GM23338 (cell line): ENCODE data around the gene DAD1. TPM values are rescaled to one million over a fixed set of nuclear protein-coding genes. Genes with fewer than 3 reads are reported as not detected.

Source experiments
- ATAC-seq: fragments of 200-7000 bp; cut with Tn5 transposase; 3 replicates; pipeline ENCODE4 v1.9.1; 2020
- DNase-seq: peaks from one replicate; pipeline ENCODE4 v3.0.0-alpha.2; 2015; ENCODE audit warnings: low spot score
- H2AFZ ChIP-seq: fragments of 200-600 bp; sonication (generic); 2 replicates; pipeline ENCODE4 v1.8.0; 2016; ENCODE audit warnings: antibody characterized with exemption, mild to moderate bottlenecking, moderate library complexity
- H3F3A ChIP-seq: fragments of 200-600 bp; sonication (generic); replicated peaks from 2 replicates; pipeline ENCODE4 v1.8.0; 2017; ENCODE audit warnings: antibody characterized with exemption, mixed run types, low read depth
- H3K27ac ChIP-seq: fragments of 200-600 bp; sonication (generic); 2 replicates; pipeline ENCODE4 v1.6.1; 2016; ENCODE audit warnings: low read depth
- H3K27me3 ChIP-seq: fragments of 200-600 bp; sonication (generic); 2 replicates; pipeline ENCODE4 v1.8.0; 2016; ENCODE audit warnings: mild to moderate bottlenecking, mixed run types, moderate library complexity; ENCODE audit not compliant: insufficient read depth
- H3K36me3 ChIP-seq: fragments of 200-600 bp; sonication (generic); 2 replicates; pipeline ENCODE4 v1.8.0; 2016; ENCODE audit warnings: mild to moderate bottlenecking; ENCODE audit not compliant: insufficient read depth
- H3K4me1 ChIP-seq: fragments of 200-600 bp; sonication (generic); 2 replicates; pipeline ENCODE4 v1.8.0; 2016; ENCODE audit warnings: mild to moderate bottlenecking, moderate library complexity; ENCODE audit not compliant: insufficient read depth
- H3K4me2 ChIP-seq: fragments of 200-600 bp; sonication (generic); 2 replicates; pipeline ENCODE4 v1.7.1; 2017; ENCODE audit warnings: mixed run types
- H3K4me3 ChIP-seq: fragments of 200-600 bp; sonication (generic); 2 replicates; pipeline ENCODE4 v1.6.1; 2016; ENCODE audit warnings: mixed run types
- H3K79me2 ChIP-seq: fragments of 200-600 bp; sonication (generic); replicated peaks from 2 replicates; pipeline ENCODE4 v1.8.0; 2017; ENCODE audit warnings: mild to moderate bottlenecking; ENCODE audit not compliant: insufficient read depth
- H3K9me2 ChIP-seq: fragments of 200-600 bp; sonication (generic); 2 replicates; pipeline ENCODE4 v1.8.0; 2017; ENCODE audit not compliant: insufficient read depth
- H4K20me1 ChIP-seq: fragments of 200-600 bp; sonication (generic); replicated peaks from 2 replicates; pipeline ENCODE4 v1.8.0; 2017; ENCODE audit warnings: mild to moderate bottlenecking; ENCODE audit not compliant: insufficient read depth
- H3K27ac Mint-ChIP-seq: 2 replicates; pipeline ENCODE4 v1.8.0; 2020; ENCODE audit warnings: inconsistent platforms, mild to moderate bottlenecking, moderate library complexity, mixed read lengths
- H3K27me3 Mint-ChIP-seq: 3 replicates; pipeline ENCODE4 v1.8.0; 2022; ENCODE audit warnings: low read depth, mild to moderate bottlenecking, moderate library complexity, mixed read lengths, inconsistent platforms; ENCODE audit not compliant: insufficient read depth, poor library complexity
- H3K36me3 Mint-ChIP-seq: 3 replicates; pipeline ENCODE4 v1.8.0; 2021; ENCODE audit warnings: low read depth, mild to moderate bottlenecking, inconsistent platforms, moderate library complexity, mixed read lengths
- H3K4me1 Mint-ChIP-seq: 3 replicates; pipeline ENCODE4 v1.8.0; 2020; ENCODE audit warnings: mild to moderate bottlenecking, inconsistent platforms, mixed read lengths
- H3K4me3 Mint-ChIP-seq: 3 replicates; pipeline ENCODE4 v1.8.0; 2021; ENCODE audit warnings: moderate library complexity, mild to moderate bottlenecking, inconsistent platforms, mixed read lengths
- H3K9me3 Mint-ChIP-seq: 3 replicates; pipeline ENCODE4 v1.8.0; 2020; ENCODE audit warnings: moderate library complexity, mild to moderate bottlenecking, inconsistent platforms, mixed read lengths
- CREB1 ChIP-seq: fragments of 250-450 bp; sonication (Bioruptor Pico); IDR thresholded peaks from 2 replicates; pipeline ENCODE4 v1.5.0; 2020; ENCODE audit warnings: low read depth, mild to moderate bottlenecking, moderate library complexity
- EZH2 ChIP-seq: fragments of 200-600 bp; sonication (generic); IDR thresholded peaks from one replicate; pipeline ENCODE4 v1.8.0; 2017; ENCODE audit warnings: antibody characterized with exemption, mild to moderate bottlenecking, low read depth; ENCODE audit not compliant: unreplicated experiment
- EZH2phosphoT487 ChIP-seq: fragments of 200-600 bp; sonication (generic); IDR thresholded peaks from one replicate; pipeline ENCODE4 v1.8.1; 2018; ENCODE audit warnings: antibody characterized with exemption; ENCODE audit not compliant: unreplicated experiment
- JUNB ChIP-seq: IDR thresholded peaks from one replicate; pipeline ENCODE4 v1.6.1; 2016; ENCODE audit warnings: antibody characterized with exemption; ENCODE audit not compliant: unreplicated experiment
- NANOG ChIP-seq: IDR thresholded peaks from 2 replicates; pipeline ENCODE4 v1.6.1; 2016; ENCODE audit warnings: antibody characterized with exemption, borderline replicate concordance
- POLR2AphosphoS5 ChIP-seq: IDR thresholded peaks from 2 replicates; pipeline ENCODE4 v1.6.1; 2016; ENCODE audit warnings: antibody characterized with exemption, low read depth
- STAT1 ChIP-seq: IDR thresholded peaks from one replicate; pipeline ENCODE4 v1.6.1; 2016; ENCODE audit warnings: antibody characterized with exemption; ENCODE audit not compliant: unreplicated experiment
- ZNF114 ChIP-seq: fragments of 250-450 bp; sonication (Bioruptor Pico); IDR thresholded peaks from 2 replicates; pipeline ENCODE4 v1.5.0; 2020; ENCODE audit warnings: mild to moderate bottlenecking, moderate library complexity
- ZNF331 ChIP-seq: fragments of 250-450 bp; sonication (Bioruptor Pico); IDR thresholded peaks from 2 replicates; pipeline ENCODE4 v1.5.0; 2020; ENCODE audit warnings: low read depth, mild to moderate bottlenecking, moderate library complexity
- polyA plus RNA-seq: library from polyadenylated mRNA; unstranded; fragments of >200 nt; fragmentation: Nextera tagmentation; extraction: Ambion mirVana; gene quantifications from 2 replicates; pipeline ENCODE4 v1.2.1, GENCODE V29; 2016
- total RNA-seq: library from RNA; depleted of rRNA; stranded (reverse); fragments of >200 nt; shearing (Covaris generic); gene quantifications from 2 replicates; pipeline ENCODE4 v1.2.3, GENCODE V29; 2014
- TF ChIP-seq, protein P1 (sequence below): IDR thresholded peaks from one replicate; pipeline ENCODE4 v1.6.1; 2018; ENCODE audit warnings: antibody characterized with exemption; ENCODE audit not compliant: unreplicated experiment
- TF ChIP-seq, protein P2 (sequence below), 2 experiments: fragments of 200-600 bp in 1 of 2; sonication (generic) in 1 of 2; conservative IDR thresholded peaks; 2 replicates each; pipeline versions ENCODE4 v1.5.1 to v1.6.1; 2016 to 2017; ENCODE audit warnings: antibody characterized with exemption in 2 of 2, low read depth in 2 of 2, mild to moderate bottlenecking in 2 of 2, moderate library complexity in 1 of 2
- TF ChIP-seq, protein P3 (sequence below): IDR thresholded peaks from 2 replicates; pipeline ENCODE4 v1.6.1; 2016; ENCODE audit warnings: antibody characterized with exemption

The DAD1 gene
- total and polyA plus RNA-seq, 2 experiments from 2014 or later = 180 to 252 TPM

DNA sequence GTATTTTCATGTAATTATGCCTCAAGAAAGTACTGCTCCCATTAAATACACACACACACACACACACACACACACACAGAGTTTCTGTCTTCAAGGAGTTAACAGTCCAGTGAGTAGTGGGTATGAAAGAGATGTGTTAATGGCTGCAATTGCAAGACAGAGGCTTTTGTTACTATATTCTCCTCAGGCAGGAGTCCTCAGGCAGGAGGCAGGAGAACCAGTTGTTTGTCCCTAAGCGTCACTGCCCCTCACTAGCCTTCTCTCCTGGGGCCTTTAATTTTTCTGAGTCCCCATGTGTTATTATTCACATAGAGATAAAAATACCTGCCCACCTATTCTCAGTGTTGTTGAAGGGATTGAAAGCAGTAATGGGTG, 31.2 kb downstream of the DAD1 start (continued):
- TF ChIP-seq, protein P1, sequence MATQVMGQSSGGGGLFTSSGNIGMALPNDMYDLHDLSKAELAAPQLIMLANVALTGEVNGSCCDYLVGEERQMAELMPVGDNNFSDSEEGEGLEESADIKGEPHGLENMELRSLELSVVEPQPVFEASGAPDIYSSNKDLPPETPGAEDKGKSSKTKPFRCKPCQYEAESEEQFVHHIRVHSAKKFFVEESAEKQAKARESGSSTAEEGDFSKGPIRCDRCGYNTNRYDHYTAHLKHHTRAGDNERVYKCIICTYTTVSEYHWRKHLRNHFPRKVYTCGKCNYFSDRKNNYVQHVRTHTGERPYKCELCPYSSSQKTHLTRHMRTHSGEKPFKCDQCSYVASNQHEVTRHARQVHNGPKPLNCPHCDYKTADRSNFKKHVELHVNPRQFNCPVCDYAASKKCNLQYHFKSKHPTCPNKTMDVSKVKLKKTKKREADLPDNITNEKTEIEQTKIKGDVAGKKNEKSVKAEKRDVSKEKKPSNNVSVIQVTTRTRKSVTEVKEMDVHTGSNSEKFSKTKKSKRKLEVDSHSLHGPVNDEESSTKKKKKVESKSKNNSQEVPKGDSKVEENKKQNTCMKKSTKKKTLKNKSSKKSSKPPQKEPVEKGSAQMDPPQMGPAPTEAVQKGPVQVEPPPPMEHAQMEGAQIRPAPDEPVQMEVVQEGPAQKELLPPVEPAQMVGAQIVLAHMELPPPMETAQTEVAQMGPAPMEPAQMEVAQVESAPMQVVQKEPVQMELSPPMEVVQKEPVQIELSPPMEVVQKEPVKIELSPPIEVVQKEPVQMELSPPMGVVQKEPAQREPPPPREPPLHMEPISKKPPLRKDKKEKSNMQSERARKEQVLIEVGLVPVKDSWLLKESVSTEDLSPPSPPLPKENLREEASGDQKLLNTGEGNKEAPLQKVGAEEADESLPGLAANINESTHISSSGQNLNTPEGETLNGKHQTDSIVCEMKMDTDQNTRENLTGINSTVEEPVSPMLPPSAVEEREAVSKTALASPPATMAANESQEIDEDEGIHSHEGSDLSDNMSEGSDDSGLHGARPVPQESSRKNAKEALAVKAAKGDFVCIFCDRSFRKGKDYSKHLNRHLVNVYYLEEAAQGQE = no peak
- no peak for TF ChIP-seq EZH2
- TF ChIP-seq CREB1 = no peak

DNA sequence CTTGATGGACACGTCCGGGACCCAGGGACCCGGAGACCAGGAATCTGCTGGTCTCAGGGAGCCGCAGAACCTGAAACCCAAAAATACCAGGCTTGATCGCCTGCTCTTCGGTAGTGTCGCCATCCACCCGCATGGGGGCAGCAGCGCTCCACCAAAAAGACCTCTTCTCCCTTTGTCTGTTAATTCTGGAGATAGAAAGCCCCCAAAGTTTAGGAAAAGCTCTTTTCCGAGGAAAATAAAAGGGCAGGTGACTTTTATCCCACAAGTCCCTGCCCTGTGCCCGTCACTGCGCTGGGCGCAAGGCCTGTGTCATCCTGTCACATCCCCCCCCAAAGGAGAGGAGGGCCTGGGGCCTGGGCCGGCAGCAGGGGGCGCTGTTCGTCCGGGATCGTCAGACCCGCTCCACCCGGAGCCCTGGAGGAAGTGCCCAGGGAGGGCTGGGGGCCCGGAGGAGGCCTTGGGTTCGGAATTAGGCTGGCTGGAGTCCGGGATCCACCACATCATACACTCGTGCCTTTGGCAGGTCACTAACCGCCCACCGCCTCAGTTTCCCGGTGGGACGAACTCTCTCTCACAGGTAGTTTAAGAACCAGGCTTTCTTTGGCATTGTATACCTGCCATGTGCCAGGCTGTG, 31.9 kb downstream of the DAD1 start:
- Histone ChIP-seq H4K20me1 (no peaks in the 10 kb centered on the region), H3K27me3 (no peaks in the 10 kb centered on the region), H3K4me2 (peak overlapping the region; percentile 84), H3K27ac (no peak overlapping the region), H3K4me3 (peak overlapping the region; percentile 54), H3K36me3 (no peaks in the 10 kb centered on the region), H2AFZ (peak overlapping the region; percentile 91), H3F3A (peaks cover 12% of the 10 kb centered on the region; the same call in 1 of the 2 replicates), H3K79me2 (no peaks in the 10 kb centered on the region), H3K9me2 (no peaks in the 10 kb centered on the region), H3K4me1 (peaks cover 31% of the 10 kb centered on the region)
- Mint-ChIP-seq H3K4me1 (peaks cover 36% of the 10 kb centered on the region), H3K4me3 (peak overlapping the region; percentile 63), H3K36me3 (peaks cover 2% of the 10 kb centered on the region; the same call in 2 of the 3 replicates), H3K9me3 (peaks cover 3% of the 10 kb centered on the region; the same call in 1 of the 3 replicates), H3K27me3 (peaks cover 10% of the 10 kb centered on the region), H3K27ac (peak overlapping the region; percentile 93)
- peak; percentile 91 for DNase-seq
- ATAC-seq = peak; percentile 84
- TF ChIP-seq, protein P1 = no peak
- TF ChIP-seq CREB1 (peak; percentile 59), ZNF331 (CRISPR knock-in tag) (no peak), STAT1 (no peak), POLR2AphosphoS5 (no peak), EZH2 (no peak), ZNF114 (no peak), NANOG (no peak), EZH2phosphoT487 (no peak), JUNB (no peak)
- TF ChIP-seq, protein P2, sequence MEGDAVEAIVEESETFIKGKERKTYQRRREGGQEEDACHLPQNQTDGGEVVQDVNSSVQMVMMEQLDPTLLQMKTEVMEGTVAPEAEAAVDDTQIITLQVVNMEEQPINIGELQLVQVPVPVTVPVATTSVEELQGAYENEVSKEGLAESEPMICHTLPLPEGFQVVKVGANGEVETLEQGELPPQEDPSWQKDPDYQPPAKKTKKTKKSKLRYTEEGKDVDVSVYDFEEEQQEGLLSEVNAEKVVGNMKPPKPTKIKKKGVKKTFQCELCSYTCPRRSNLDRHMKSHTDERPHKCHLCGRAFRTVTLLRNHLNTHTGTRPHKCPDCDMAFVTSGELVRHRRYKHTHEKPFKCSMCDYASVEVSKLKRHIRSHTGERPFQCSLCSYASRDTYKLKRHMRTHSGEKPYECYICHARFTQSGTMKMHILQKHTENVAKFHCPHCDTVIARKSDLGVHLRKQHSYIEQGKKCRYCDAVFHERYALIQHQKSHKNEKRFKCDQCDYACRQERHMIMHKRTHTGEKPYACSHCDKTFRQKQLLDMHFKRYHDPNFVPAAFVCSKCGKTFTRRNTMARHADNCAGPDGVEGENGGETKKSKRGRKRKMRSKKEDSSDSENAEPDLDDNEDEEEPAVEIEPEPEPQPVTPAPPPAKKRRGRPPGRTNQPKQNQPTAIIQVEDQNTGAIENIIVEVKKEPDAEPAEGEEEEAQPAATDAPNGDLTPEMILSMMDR (conservative IDR thresholded peaks at IDR 0.05; ENCODE audit: low read depth in 2 of 2) = peak; percentile 69 to 100
- TF ChIP-seq, protein P3, sequence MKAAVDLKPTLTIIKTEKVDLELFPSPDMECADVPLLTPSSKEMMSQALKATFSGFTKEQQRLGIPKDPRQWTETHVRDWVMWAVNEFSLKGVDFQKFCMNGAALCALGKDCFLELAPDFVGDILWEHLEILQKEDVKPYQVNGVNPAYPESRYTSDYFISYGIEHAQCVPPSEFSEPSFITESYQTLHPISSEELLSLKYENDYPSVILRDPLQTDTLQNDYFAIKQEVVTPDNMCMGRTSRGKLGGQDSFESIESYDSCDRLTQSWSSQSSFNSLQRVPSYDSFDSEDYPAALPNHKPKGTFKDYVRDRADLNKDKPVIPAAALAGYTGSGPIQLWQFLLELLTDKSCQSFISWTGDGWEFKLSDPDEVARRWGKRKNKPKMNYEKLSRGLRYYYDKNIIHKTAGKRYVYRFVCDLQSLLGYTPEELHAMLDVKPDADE = no peak
